22Rv1 (cell line): ENCODE measurements around the gene C10orf71.

Experiments used
- ZFX ChIP-seq: fragments of 450-650 bp; IDR thresholded peaks from 2 replicates; pipeline ENCODE4 v1.6.1; 2017; ENCODE audit warnings: antibody characterized with exemption, borderline replicate concordance
- TF ChIP-seq, protein P1 (sequence below): fragments of 450-650 bp; IDR thresholded peaks from 2 replicates; pipeline ENCODE4 v1.5.1; 2017; ENCODE audit warnings: mild to moderate bottlenecking

DNA sequence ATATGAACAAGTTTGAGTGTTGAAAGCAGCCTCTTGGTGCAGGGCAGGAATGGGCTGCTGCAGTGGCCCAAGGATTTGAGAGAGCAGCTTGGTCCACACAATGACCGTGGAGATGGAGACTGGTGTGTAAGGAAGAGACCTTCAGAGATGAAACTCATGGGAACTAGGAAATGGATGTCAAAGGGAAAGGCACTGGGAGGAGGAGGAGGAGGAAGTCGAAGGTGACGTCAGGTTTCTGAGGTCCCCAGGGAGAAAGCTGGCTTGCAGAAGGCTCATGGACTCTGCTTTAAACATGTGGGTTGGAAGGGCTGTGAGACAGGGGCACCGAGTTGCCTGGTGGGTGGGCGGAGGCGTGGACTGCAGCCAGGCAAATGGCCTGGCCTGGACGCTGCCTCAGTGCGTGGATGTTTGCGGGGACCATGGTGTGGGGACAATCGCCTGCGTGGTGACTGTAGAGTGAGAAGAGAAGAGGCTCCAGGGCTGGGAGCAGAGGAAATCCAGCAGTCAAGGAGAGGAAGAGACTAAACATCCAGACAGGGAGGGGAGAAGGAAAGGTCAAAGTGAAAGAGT is 14.6 kb downstream of the C10orf71 start:
- TF ChIP-seq, protein P1, sequence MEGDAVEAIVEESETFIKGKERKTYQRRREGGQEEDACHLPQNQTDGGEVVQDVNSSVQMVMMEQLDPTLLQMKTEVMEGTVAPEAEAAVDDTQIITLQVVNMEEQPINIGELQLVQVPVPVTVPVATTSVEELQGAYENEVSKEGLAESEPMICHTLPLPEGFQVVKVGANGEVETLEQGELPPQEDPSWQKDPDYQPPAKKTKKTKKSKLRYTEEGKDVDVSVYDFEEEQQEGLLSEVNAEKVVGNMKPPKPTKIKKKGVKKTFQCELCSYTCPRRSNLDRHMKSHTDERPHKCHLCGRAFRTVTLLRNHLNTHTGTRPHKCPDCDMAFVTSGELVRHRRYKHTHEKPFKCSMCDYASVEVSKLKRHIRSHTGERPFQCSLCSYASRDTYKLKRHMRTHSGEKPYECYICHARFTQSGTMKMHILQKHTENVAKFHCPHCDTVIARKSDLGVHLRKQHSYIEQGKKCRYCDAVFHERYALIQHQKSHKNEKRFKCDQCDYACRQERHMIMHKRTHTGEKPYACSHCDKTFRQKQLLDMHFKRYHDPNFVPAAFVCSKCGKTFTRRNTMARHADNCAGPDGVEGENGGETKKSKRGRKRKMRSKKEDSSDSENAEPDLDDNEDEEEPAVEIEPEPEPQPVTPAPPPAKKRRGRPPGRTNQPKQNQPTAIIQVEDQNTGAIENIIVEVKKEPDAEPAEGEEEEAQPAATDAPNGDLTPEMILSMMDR: no peak
- no peak for TF ChIP-seq ZFX
